ENCODE data around the gene ST6GALNAC5. TPM values are rescaled to one million over a fixed set of nuclear protein-coding genes. Genes with fewer than 3 reads are reported as not detected.

ST6GALNAC5 gene
- total RNA-seq, 2 donors from 2014 or later = 2.6 to 12.9 TPM

- H3K9me3 ChIP-seq = no peaks in the 10 kb centered on the region
- DNase-seq (peak in 2 of 4 donors; percentile 16), ATAC-seq (no peak)
- no peaks in the 10 kb centered on the region for H3K4me1 ChIP-seq
- WGBS, 2 donors = 69 to 89% methylated on average over 2 of the region's 2 CpGs
- H3K27ac ChIP-seq = no peak overlapping the region
- H3K27me3 ChIP-seq = no peaks in the 10 kb centered on the region
- H3K4me3 ChIP-seq = no peak overlapping the region
- no peak for TF ChIP-seq POLR2A (IDR thresholded peaks at IDR 0.05)
- TF ChIP-seq, protein P1, sequence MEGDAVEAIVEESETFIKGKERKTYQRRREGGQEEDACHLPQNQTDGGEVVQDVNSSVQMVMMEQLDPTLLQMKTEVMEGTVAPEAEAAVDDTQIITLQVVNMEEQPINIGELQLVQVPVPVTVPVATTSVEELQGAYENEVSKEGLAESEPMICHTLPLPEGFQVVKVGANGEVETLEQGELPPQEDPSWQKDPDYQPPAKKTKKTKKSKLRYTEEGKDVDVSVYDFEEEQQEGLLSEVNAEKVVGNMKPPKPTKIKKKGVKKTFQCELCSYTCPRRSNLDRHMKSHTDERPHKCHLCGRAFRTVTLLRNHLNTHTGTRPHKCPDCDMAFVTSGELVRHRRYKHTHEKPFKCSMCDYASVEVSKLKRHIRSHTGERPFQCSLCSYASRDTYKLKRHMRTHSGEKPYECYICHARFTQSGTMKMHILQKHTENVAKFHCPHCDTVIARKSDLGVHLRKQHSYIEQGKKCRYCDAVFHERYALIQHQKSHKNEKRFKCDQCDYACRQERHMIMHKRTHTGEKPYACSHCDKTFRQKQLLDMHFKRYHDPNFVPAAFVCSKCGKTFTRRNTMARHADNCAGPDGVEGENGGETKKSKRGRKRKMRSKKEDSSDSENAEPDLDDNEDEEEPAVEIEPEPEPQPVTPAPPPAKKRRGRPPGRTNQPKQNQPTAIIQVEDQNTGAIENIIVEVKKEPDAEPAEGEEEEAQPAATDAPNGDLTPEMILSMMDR (IDR thresholded peaks at IDR 0.05) = peak in 1 of 7 experiments; percentile 15
- H3K36me3 ChIP-seq (replicated peaks in 1 of 2; ENCODE audit: insufficient read depth in 1 of 2, low read depth in 2 of 2) = no peaks in the 10 kb centered on the region
- intact Hi-C loops (cut with DNase I) = no loop called here
Observed at GRCh38 chr1:76901158-76901767, 34.0 kb downstream of the ST6GALNAC5 start.

- TF ChIP-seq, protein P1 (IDR thresholded peaks at IDR 0.05) = no peak
- TF ChIP-seq POLR2A (IDR thresholded peaks at IDR 0.05) = no peak
- Histone ChIP-seq H3K9me3 (no peaks in the 10 kb centered on the region), H3K4me3 (no peak overlapping the region), H3K27me3 (no peaks in the 10 kb centered on the region), H3K4me1 (no peaks in the 10 kb centered on the region), H3K36me3 (replicated peaks in 1 of 2; ENCODE audit: insufficient read depth in 1 of 2, low read depth in 2 of 2) (no peaks in the 10 kb centered on the region), H3K27ac (no peak overlapping the region)
- intact Hi-C loops (cut with DNase I) = no loop called here
- no peak for ATAC-seq
- WGBS, 2 donors = 51 to 72% methylated on average over 4 of the region's 4 CpGs
- no peak for DNase-seq
Observed at GRCh38 chr1:76905876-76906595, 38.8 kb downstream of the ST6GALNAC5 start.

DNA sequence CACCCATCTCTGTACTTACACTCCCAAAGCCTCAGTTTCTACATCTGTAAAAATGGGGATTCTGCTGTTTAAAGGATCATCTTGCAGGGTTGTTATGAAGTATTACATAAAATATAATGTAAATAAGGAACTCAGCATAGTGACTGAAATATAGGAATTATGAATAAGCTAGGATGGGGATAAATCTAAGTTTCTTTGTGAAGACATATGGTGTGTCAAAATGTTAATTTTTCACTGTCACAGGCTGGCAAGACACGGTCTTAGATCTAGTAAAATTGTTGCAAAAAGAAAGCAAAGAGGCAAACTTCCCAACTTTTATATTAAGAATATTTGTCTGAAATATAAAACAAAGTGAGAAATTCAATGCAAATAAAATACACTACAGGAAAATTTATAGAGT, 42.0 kb downstream of the ST6GALNAC5 start:
- Histone ChIP-seq H3K4me1 (no peaks in the 10 kb centered on the region), H3K27me3 (no peaks in the 10 kb centered on the region), H3K4me3 (no peak overlapping the region), H3K27ac (no peak overlapping the region), H3K36me3 (replicated peaks in 1 of 2; ENCODE audit: insufficient read depth in 1 of 2, low read depth in 2 of 2) (no peaks in the 10 kb centered on the region), H3K9me3 (no peaks in the 10 kb centered on the region)
- WGBS, 2 donors = 46 to 62% methylated on average over 1 of the region's 1 CpG
- TF ChIP-seq POLR2A (IDR thresholded peaks at IDR 0.05) = no peak
- TF ChIP-seq, protein P1 (IDR thresholded peaks at IDR 0.05) = no peak
- intact Hi-C loops (cut with DNase I) = no loop called here
- no peak for ATAC-seq
- no peak for DNase-seq

DNA sequence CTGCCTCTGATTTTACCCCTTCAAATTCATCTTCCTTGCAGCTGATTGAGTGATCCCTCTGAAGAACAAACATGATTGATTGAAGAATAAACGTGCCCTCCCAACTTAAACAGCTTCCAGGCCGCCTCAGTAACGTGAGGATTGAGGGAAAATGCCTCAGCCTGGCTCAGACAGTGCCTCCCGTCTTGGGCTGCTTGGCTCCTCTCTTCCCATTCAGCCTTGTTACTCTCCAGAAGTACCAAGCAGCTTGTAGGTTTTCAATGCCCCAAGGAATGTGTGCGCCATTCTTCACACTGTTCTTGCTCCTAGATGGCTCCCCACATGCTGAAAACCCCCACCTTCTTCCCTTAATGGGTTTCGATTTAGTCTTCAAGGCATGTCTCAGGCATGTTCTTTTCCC, 51.8 kb downstream of the ST6GALNAC5 start:
- Histone ChIP-seq H3K4me1 (no peaks in the 10 kb centered on the region), H3K27me3 (no peaks in the 10 kb centered on the region), H3K9me3 (no peaks in the 10 kb centered on the region), H3K27ac (no peak overlapping the region), H3K36me3 (replicated peaks in 1 of 2; ENCODE audit: insufficient read depth in 1 of 2, low read depth in 2 of 2) (no peaks in the 10 kb centered on the region), H3K4me3 (no peak overlapping the region)
- intact Hi-C loops (cut with DNase I) = no loop called here
- TF ChIP-seq, protein P1 (IDR thresholded peaks at IDR 0.05) = no peak
- no peak for TF ChIP-seq POLR2A (IDR thresholded peaks at IDR 0.05)
- no peak for DNase-seq
- no peak for ATAC-seq
- WGBS, 2 donors = 43 to 51% methylated on average over 6 of the region's 6 CpGs
